Stimulated activated CD8-positive, alpha-beta memory T cell treated with anti-CD3 and anti-CD28 coated beads, Interleukin-4, amount 100 ng/mL, for 48 hours (primary cell): Measurements from ENCODE around the gene ITPKB.

ENCODE experiments used
- DNase-seq: peaks from one replicate; pipeline ENCODE4 v3.0.0-alpha.2; 2020

ITPKB gene

GRCh38 chr1:226702957-226703831 lies 35.9 kb downstream of the ITPKB start:
- peak; percentile 84 for DNase-seq

GRCh38 chr1:226702318-226702956 lies 36.6 kb downstream of the ITPKB start:
- no peak for DNase-seq

- DNase-seq: no peak
Observed at GRCh38 chr1:226700861-226701260, 38.2 kb downstream of the ITPKB start.

- DNase-seq: no peak
Observed at GRCh38 chr1:226699166-226699565, 39.9 kb downstream of the ITPKB start.

GRCh38 chr1:226698659-226699058 lies 40.4 kb downstream of the ITPKB start:
- no peak for DNase-seq

- no peak for DNase-seq
Observed at GRCh38 chr1:226697929-226698544, 41.0 kb downstream of the ITPKB start.

- DNase-seq: no peak
Observed at GRCh38 chr1:226697151-226697928, 41.7 kb downstream of the ITPKB start.

GRCh38 chr1:226696547-226696946 lies 42.5 kb downstream of the ITPKB start:
- DNase-seq: no peak

GRCh38 chr1:226695335-226695900 lies 43.7 kb downstream of the ITPKB start:
- no peak for DNase-seq

- DNase-seq: no peak
Observed at GRCh38 chr1:226692823-226693222, 46.3 kb downstream of the ITPKB start.

- DNase-seq: no peak
Observed at GRCh38 chr1:226692051-226692792, 46.9 kb downstream of the ITPKB start.

GRCh38 chr1:226691247-226691646 lies 47.8 kb downstream of the ITPKB start:
- peak; percentile 72 for DNase-seq

GRCh38 chr1:226690460-226690982 lies 48.6 kb downstream of the ITPKB start:
- peak; percentile 62 for DNase-seq

- DNase-seq: no peak
Observed at GRCh38 chr1:226688808-226689207, 50.3 kb downstream of the ITPKB start.

GRCh38 chr1:226688056-226688748 lies 50.9 kb downstream of the ITPKB start:
- DNase-seq: no peak

- peak; percentile 65 for DNase-seq
Observed at GRCh38 chr1:226687426-226687825, 51.7 kb downstream of the ITPKB start.

GRCh38 chr1:226686440-226687425 lies 52.3 kb downstream of the ITPKB start:
- DNase-seq: no peak

- no peak for DNase-seq
Observed at GRCh38 chr1:226685196-226685820, 53.8 kb downstream of the ITPKB start.

- DNase-seq: no peak
Observed at GRCh38 chr1:226684026-226684425, 55.1 kb downstream of the ITPKB start.
